ENCODE results near the gene COPZ1. TPM values are rescaled to one million over a fixed set of nuclear protein-coding genes. Genes with fewer than 3 reads are reported as not detected.

The COPZ1 gene, protein sequence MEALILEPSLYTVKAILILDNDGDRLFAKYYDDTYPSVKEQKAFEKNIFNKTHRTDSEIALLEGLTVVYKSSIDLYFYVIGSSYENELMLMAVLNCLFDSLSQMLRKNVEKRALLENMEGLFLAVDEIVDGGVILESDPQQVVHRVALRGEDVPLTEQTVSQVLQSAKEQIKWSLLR
- 100 to 1,000 TPM; 181 to 284 (median 236) TPM for total RNA-seq

DNA sequence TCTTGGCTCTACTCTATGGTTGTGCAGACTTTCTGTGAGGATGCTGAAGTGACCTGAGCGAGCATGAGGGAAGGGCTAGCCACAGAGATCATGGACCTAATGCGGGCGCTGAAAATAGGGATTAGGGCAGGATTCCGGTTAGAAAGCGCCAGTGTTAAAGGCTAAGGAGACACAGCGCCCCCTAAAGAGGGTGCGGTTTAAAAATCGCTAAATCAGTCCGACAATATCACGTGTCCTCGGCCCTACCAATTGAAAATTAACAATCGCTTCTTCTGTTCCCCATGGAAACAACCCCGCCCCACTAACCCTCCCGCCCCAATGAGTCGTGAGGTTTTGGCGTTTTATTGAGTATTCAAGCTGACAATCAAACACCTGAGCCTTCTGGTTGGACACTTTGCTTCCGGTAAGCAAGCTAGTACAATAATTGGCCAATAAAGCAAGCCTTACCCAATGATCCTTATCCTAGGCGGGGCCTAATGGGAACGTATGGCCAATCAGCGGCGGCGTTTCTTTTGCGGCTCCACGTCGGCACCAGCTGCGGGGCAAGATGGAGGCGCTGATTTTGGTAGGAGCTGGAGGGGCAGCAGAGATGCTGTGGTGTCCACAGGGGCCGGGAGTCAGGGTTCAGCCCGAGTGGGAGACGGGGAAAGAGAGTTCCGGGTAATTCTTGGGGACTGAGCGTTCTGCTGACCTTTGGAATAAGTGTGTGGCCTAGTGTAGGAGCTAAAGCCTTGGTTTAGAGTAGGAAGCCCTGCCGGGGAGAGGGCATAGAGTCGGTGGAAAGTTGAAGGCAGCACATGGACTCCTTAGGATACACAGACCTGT is at the start of gene COPZ1:
Gene COPZ1 (plus strand): TSS at position 515 of the 825 bp plus-strand sequence. CDS start 33 bp downstream, at position 548.
- H3K4me3 ChIP-seq (replicated peaks in 1 of 3): peak within 1 kb of the TSS; percentile 52 to 91 (median 61)
- H3K27me3 ChIP-seq: no peaks in the 10 kb centered on the region
- peaks cover 26 to 27% of the 10 kb centered on the region in 2 donors for H3K4me1 ChIP-seq
- 2% methylated on average over 34 of the region's 34 CpGs for WGBS, 2 donors
- DNase-seq: peak; percentile 97
- intact Hi-C loops (cut with DNase I): loop anchor here (5.0 kb wide), 1 partner anchor 33 kb away; no protein-coding TSS in a partner anchor
- peak within 1 kb of the TSS; percentile 66 to 90 (median 90) for H3K27ac ChIP-seq
- peak; percentile 80 to 95 for TF ChIP-seq POLR2A (IDR thresholded peaks at IDR 0.05)
- TF ChIP-seq, protein P1, sequence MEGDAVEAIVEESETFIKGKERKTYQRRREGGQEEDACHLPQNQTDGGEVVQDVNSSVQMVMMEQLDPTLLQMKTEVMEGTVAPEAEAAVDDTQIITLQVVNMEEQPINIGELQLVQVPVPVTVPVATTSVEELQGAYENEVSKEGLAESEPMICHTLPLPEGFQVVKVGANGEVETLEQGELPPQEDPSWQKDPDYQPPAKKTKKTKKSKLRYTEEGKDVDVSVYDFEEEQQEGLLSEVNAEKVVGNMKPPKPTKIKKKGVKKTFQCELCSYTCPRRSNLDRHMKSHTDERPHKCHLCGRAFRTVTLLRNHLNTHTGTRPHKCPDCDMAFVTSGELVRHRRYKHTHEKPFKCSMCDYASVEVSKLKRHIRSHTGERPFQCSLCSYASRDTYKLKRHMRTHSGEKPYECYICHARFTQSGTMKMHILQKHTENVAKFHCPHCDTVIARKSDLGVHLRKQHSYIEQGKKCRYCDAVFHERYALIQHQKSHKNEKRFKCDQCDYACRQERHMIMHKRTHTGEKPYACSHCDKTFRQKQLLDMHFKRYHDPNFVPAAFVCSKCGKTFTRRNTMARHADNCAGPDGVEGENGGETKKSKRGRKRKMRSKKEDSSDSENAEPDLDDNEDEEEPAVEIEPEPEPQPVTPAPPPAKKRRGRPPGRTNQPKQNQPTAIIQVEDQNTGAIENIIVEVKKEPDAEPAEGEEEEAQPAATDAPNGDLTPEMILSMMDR (IDR thresholded peaks at IDR 0.05): peak in 5 of 6 experiments; percentile 58 to 83 (median 68)
- H3K9me3 ChIP-seq: no peaks in the 10 kb centered on the region
- no peaks in the 10 kb centered on the region for H3K36me3 ChIP-seq

DNA sequence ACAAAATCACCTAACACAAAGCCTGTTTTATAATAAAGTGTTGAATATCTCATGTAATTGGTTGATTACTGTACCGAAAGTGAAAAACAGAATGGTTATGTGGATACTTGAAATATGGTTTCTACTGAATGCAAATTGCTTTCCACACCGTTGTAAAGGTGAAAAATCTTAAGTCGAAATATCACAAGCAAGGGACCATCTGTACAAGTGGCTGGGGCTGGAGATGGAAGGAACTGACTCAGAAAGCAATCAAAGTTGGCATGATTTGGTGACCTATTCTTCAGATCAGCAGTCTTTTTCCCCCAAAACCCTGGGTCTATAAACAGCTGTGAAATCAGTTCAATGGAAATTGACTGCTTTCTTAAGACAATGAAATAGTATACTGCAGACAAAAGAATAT is 48.6 kb upstream of the COPZ1 start:
- TF ChIP-seq, protein P1 (IDR thresholded peaks at IDR 0.05): no peak
- no peak for TF ChIP-seq POLR2A (IDR thresholded peaks at IDR 0.05)
- Histone ChIP-seq H3K27ac (no peak overlapping the region), H3K4me1 (peaks cover 14 to 17% of the 10 kb centered on the region in 2 donors), H3K27me3 (no peaks in the 10 kb centered on the region), H3K9me3 (no peaks in the 10 kb centered on the region), H3K4me3 (replicated peaks in 1 of 3) (no peak overlapping the region), H3K36me3 (no peaks in the 10 kb centered on the region)
- WGBS, 2 donors: 89 to 93% methylated on average over 3 of the region's 3 CpGs
- DNase-seq: no peak
- intact Hi-C loops (cut with DNase I): no loop called here

DNA sequence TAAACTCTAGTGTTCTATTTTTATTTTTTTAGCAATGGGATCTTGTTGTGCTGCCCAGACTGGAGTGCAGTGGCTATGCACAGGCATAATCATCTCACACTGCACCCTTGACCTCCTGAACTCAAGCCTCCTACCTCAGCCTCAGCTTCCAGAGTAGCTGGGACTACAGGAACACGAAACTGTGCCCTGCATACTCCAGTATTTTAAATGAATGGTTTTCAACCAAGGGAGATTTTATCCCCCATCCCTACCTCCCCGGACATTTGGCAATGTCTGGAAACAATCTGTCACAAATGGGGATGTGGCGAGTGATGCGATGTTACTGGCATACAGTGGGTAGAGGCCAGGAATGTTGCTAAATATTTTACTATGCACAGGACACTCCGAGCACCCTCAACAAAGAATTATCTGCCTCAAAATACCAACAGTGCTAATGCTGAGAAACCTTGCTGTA is 47.1 kb upstream of the COPZ1 start:
- WGBS, 2 donors: 50 to 67% methylated on average over 5 of the region's 5 CpGs
- Histone ChIP-seq H3K27ac (peak overlapping the region in 2 of 3 donors; percentile 97 to 98), H3K36me3 (peaks cover 11 to 14% of the 10 kb centered on the region in 2 donors), H3K9me3 (no peaks in the 10 kb centered on the region), H3K4me1 (peaks cover 29 to 32% of the 10 kb centered on the region in 2 donors), H3K4me3 (replicated peaks in 1 of 3) (no peak overlapping the region), H3K27me3 (no peaks in the 10 kb centered on the region)
- TF ChIP-seq, protein P1 (IDR thresholded peaks at IDR 0.05): no peak
- no peak for TF ChIP-seq POLR2A (IDR thresholded peaks at IDR 0.05)
- DNase-seq: no peak
- intact Hi-C loops (cut with DNase I): no loop called here

DNA sequence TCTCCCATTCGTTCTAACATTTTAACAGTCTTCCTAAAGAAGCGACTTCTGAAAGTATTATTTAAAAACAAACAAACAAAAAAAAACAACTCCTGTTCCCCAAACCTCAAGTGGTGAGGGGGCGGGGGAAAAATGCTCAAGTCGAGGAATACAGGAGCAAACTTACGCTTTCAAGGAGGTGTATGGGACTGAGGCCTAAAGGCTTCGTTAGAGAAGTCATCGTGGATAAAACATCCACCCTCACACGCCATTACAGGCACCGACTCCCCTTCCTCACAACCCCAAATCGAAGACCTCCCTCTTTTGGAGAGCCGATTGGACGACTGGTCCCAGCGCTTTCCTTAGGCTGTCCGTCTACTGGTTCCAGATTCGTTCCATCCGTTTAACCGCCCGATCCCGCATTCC is 45.7 kb upstream of the COPZ1 start:
- peak overlapping the region; percentile 20 to 67 (median 59) for H3K4me3 ChIP-seq (replicated peaks in 1 of 3)
- 1% methylated on average over 19 of the region's 19 CpGs for WGBS, 2 donors
- no peaks in the 10 kb centered on the region for H3K9me3 ChIP-seq
- H3K27ac ChIP-seq: peak overlapping the region; percentile 81 to 98 (median 97)
- intact Hi-C loops (cut with DNase I): no loop called here
- peaks cover 25 to 28% of the 10 kb centered on the region in 2 donors for H3K36me3 ChIP-seq
- no peak for DNase-seq
- TF ChIP-seq POLR2A (IDR thresholded peaks at IDR 0.05): no peak
- TF ChIP-seq, protein P1 (IDR thresholded peaks at IDR 0.05): no peak
- H3K27me3 ChIP-seq: no peaks in the 10 kb centered on the region
- H3K4me1 ChIP-seq: peaks cover 43 to 46% of the 10 kb centered on the region in 2 donors

All from thyroid gland (tissue), 4 donors.